ENCODE results near the gene ESD.

DNA sequence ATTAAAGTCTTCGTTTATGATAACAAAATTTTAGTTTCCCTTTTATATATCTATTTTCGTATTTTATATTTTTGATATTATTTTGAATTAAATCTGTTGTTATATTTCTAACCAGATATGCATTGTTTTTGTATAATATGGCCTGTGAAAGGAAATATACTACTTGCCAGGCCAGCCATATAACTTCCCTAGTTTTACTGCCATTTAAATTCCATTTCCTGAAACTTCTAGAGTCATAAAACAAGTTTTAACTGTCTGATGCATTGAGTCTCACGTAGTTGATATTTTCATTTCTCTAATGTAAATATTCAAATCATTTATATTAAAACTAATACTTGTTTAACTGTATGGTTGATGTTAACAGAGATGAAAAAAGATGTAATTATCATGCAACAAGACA, 13.5 kb downstream of the ESD start:
- TF ChIP-seq EZH2 (IDR thresholded peaks at IDR 0.05; ENCODE audit: low read depth, unreplicated experiment) (no peak), CTCF (conservative IDR thresholded peaks at IDR 0.05; ENCODE audit: low read depth in 2 of 2) (no peak), POLR2AphosphoS5 (IDR thresholded peaks at IDR 0.05; ENCODE audit: low read depth) (no peak), CREB1 (CRISPR knock-in tag; IDR thresholded peaks at IDR 0.05; ENCODE audit: low read depth) (no peak), EZH2phosphoT487 (IDR thresholded peaks at IDR 0.05; ENCODE audit: unreplicated experiment) (no peak), JUNB (IDR thresholded peaks at IDR 0.05; ENCODE audit: unreplicated experiment) (no peak), REST (IDR thresholded peaks at IDR 0.05; ENCODE audit: unreplicated experiment) (no peak), ETS1 (IDR thresholded peaks at IDR 0.05) (no peak), NANOG (IDR thresholded peaks at IDR 0.05; ENCODE audit: borderline replicate concordance) (no peak)
- TF ChIP-seq, protein P1, sequence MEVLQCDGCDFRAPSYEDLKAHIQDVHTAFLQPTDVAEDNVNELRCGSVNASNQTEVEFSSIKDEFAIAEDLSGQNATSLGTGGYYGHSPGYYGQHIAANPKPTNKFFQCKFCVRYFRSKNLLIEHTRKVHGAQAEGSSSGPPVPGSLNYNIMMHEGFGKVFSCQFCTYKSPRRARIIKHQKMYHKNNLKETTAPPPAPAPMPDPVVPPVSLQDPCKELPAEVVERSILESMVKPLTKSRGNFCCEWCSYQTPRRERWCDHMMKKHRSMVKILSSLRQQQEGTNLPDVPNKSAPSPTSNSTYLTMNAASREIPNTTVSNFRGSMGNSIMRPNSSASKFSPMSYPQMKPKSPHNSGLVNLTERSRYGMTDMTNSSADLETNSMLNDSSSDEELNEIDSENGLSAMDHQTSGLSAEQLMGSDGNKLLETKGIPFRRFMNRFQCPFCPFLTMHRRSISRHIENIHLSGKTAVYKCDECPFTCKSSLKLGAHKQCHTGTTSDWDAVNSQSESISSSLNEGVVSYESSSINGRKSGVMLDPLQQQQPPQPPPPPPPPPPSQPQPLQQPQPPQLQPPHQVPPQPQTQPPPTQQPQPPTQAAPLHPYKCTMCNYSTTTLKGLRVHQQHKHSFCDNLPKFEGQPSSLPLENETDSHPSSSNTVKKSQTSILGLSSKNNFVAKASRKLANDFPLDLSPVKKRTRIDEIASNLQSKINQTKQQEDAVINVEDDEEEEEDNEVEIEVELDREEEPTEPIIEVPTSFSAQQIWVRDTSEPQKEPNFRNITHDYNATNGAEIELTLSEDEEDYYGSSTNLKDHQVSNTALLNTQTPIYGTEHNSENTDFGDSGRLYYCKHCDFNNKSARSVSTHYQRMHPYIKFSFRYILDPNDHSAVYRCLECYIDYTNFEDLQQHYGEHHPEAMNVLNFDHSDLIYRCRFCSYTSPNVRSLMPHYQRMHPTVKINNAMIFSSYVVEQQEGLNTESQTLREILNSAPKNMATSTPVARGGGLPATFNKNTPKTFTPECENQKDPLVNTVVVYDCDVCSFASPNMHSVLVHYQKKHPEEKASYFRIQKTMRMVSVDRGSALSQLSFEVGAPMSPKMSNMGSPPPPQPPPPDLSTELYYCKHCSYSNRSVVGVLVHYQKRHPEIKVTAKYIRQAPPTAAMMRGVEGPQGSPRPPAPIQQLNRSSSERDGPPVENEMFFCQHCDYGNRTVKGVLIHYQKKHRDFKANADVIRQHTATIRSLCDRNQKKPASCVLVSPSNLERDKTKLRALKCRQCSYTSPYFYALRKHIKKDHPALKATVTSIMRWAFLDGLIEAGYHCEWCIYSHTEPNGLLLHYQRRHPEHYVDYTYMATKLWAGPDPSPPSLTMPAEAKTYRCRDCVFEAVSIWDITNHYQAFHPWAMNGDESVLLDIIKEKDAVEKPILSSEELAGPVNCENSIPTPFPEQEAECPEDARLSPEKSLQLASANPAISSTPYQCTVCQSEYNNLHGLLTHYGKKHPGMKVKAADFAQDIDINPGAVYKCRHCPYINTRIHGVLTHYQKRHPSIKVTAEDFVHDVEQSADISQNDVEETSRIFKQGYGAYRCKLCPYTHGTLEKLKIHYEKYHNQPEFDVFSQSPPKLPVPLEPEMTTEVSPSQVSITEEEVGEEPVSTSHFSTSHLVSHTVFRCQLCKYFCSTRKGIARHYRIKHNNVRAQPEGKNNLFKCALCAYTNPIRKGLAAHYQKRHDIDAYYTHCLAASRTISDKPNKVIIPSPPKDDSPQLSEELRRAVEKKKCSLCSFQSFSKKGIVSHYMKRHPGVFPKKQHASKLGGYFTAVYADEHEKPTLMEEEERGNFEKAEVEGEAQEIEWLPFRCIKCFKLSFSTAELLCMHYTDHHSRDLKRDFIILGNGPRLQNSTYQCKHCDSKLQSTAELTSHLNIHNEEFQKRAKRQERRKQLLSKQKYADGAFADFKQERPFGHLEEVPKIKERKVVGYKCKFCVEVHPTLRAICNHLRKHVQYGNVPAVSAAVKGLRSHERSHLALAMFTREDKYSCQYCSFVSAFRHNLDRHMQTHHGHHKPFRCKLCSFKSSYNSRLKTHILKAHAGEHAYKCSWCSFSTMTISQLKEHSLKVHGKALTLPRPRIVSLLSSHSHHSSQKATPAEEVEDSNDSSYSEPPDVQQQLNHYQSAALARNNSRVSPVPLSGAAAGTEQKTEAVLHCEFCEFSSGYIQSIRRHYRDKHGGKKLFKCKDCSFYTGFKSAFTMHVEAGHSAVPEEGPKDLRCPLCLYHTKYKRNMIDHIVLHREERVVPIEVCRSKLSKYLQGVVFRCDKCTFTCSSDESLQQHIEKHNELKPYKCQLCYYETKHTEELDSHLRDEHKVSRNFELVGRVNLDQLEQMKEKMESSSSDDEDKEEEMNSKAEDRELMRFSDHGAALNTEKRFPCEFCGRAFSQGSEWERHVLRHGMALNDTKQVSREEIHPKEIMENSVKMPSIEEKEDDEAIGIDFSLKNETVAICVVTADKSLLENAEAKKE (CRISPR knock-in tag; IDR thresholded peaks at IDR 0.05) = no peak
